Ramos (cell line): ENCODE measurements around the gene ZNF519.
"Not testable (repeated sequence)": the region's sequence is repeated elsewhere in the genome, so short reads cannot be mapped to it uniquely, and the experiment has no call there.

Source experiments
- in situ Hi-C: fragments of 300-500 bp; cut with MboI; formaldehyde crosslinking; loops from one replicate; pipeline ENCODE4 v1.14.3; 2022; ENCODE audit warnings: low sequenced_read_pairs; ENCODE audit not compliant: unreplicated experiment

Gene ZNF519

DNA sequence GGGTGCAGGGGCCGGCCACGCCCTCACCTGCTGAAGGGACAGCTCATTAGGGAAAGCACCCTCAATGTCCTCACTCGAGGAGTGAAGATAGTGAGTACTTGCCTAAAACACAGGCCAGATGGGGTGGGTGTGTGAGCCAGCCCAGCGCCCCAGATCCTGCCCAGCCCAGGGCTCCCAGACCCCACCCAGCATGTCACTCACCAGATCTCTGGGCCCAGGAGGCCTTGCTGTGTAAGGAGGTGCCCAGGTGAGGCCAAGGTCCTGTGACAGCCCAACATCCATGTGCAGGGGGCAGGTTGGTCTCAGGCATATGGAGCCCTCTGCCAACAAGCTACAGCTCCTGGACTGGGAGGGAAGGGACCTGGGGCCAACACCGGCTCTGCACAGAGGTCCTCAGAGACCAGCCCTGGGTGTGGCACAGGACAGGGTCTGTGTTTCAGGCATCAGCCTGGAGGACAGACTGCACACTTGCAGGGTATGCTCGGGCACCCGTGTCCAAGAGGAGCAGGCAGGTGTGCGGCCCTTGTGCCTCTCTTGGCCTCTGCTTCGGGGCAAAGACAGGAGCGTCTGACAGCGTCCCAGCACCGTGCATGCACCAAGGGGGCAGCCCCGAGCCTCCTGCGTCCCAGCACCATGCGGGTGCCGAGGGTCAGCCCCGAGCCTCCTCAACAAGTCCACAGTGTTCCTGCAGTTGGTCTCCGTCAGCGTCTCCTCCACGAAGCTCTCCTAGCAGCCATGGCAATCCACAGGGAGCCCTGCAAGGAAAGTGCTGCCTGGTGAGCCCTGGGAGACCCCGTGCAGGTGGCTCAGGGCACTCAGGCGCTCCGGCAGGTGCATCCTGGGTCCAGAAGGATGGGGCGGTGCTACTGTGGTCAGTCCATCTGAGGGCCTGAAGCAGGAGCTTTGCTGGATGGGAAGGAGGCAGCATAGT, 16.0 kb upstream of the ZNF519 start:
- in situ Hi-C loops, result not testable (repeated sequence)

DNA sequence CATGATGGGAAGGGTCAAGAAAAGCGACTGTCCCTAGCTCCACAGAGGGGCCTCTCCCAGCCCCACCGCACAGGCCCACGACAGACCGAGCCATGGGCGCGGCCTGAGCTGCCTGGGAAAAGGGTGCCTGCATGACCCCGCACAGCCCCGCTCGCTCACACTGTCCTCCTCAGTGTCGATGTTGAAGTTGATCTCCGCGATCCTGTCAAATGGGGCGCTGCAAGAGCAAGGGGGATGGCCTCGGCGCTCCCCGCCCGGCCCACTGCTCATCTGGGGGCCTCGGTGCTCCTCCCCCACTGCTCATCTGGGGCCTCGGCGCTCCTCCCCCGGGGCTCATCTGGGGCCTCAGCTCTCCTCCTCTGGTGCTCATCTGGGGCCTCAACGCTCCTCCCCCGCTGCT, 14.5 kb upstream of the ZNF519 start:
- in situ Hi-C loops, result not testable (repeated sequence)

DNA sequence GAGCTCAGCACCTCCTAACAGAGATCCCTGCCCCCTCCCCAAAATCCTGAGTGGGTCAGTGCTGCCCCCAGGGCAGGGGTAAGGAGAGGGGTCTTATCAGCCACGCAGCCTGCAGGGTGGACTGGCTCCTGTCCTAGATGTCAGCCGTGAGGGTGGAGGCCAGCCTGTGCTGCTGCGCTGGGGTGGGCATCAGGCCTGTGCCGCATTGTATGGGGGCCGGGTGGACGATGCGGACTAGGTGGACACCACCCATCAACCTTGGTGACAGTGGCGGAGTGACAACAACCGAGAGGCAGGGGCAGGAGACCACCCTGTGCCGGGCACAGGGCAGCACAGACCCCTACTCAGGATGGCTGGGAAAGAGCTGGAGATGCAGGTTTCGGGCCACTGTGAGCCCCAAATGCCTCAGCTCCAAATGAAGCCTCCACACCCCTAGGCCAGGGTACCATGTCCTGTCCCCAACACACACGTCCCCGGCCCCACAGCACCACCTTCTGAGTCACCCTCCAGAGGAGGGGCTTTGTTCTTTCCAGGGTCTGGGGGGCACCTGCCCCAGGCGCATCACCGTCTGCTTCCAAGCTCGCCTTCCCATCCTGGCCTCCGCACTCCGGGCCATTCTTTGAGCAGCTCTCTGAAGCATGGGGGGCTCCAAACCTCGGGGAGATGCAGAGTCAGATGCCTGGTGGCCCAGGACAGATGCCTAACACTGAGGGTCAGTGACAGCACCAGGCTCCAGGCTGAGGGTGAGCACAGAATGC, 13.5 kb upstream of the ZNF519 start:
- in situ Hi-C loops, result not testable (repeated sequence)

DNA sequence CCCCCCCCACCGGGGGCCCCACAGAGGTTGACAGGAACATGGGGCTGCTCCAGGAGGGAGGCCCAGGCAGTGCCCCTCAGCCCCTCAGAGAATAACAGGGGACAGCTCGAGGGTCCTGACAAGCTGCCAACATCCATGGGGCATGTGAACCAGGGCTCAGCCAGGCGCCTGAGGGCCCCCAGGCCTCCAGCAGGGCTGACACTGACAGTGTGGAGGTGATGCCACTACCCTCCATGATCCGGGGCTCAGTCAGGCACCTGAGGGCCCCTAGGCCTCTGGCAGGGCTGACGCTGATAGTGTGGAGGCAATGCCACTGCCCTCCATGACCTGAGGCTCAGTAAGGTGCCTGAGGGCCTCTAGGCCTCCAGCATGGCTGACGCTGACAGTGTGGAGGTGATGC, 12.8 kb upstream of the ZNF519 start:
- in situ Hi-C loops, result not testable (repeated sequence)

DNA sequence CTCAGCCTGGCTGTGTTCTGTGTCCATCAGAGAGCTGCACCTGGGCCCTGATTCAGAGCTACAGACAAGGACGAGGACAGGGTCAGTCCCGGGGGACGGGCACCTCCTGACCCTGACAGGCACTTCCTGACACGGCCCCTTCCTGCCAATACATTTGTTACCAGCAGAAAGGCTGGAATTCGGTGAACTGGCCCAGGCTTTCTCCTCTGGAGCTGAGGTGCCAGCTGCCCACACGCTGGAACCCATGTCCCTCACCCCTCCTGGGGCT, 12.3 kb upstream of the ZNF519 start:
- in situ Hi-C loops, result no loop called here

DNA sequence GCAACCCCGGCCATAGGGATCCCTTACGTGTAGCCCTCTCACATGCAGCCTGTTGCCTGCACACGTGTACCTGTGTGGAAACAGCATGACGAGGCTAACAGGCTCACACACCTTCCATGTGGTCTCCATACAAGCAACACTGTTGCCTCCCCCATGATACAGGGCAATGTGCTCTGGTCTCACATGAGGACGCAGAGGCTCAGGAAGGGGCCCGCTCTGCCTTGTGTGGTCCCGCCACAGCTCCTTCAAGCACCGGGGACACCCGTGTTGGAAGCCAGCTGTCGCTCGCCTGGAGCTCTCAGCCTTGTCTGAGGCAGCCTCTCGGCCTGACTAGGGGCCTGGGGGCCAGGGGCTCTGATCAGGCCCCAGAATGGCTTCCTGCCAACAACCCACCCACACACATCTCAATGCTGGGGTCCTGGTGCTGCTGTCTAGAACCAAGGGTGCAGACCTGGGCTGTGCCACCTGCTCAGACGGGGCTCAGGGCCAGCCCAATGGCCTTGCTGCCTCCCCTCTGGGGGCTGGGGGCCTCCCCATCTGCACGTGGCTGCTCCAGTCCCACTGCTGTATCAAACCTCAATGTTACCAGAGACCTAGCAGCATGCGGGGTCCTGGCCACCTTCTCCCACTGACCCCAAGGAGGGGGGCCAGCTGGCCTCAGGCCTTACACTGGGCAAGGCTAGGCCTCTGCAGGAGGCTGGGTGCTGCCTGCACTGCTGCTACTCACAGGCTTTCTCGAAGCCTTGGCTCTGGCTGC, 11.8 kb upstream of the ZNF519 start:
- in situ Hi-C loops, result not testable (repeated sequence)

DNA sequence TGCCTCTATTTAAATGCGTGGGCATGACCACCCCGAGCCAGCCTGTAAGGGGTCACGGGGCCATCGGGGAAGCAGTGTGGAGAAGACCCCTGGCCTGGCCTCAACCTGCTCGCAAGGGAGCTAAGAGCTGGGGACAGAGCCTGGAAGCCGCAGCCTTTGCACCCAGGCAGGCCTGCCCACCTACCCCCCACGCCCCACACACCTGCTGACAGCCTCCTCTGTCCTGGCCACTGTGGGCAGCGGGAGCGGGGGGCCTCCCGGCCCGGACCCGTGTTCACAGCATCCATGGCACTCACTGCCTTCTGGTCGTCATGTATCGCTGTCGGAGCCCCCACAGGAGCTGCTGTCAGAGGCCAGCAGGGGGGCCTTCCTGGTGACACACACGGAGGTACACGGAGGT, 11.2 kb upstream of the ZNF519 start:
- in situ Hi-C loops, result not testable (repeated sequence)

DNA sequence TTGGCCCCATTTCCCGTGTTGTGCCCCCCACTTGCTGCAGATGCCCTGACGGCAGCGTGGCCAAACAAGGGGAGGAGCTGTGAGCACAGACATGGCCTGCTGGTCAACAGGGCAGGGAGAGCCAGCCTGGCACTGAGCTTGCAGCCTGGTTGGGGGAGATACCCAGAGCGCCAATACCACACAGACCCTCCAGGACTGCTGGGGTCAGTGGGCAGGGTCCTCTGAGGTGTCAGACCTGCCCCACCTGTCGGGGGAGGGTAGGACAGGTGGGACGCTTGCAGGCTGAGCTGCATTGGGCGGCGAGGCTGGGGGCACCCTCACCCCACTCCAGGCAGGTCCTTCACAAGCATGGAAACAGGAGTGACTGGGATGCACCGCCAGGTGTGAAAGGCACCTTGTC, 9.9 kb upstream of the ZNF519 start:
- in situ Hi-C loops, result not testable (repeated sequence)

DNA sequence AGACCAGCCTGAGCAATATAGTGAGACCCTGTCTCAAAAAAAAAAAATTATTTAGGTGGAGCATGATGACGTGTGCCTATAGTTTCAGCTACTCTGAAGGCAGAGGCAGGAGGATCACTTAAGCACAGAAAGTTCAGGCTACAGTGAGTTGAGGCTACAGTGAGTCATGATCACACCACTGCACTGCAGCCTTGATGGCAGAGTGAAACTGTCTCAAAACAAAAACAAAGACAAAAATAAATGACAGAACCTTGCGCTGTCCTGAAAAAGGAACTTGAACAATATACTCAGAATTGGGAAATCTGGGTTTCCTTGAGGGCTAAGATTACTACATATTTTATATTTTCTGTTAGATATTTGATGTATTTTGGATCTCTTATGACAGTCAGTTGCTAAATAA, 7.3 kb upstream of the ZNF519 start:
- in situ Hi-C loops, result not testable (repeated sequence)

DNA sequence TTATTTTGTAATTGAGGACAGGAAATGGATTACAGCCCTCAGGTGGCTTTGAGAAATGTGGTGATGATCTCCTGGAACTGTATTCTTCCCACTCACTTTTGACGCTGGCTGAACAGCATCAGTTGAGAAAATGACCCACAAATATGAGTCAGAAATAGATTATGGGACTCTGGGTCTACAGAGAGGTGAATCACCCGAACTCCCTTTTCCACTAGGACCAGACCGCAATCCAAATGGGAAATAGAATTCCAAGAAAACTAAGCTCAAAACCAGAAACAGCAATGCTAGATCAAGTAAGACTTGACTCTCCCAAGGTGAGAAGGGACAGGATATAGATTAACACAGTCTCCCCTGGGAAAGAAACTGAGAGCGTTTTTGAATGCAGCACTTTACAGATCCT, 5.7 kb upstream of the ZNF519 start:
- in situ Hi-C loops, result not testable (repeated sequence)

DNA sequence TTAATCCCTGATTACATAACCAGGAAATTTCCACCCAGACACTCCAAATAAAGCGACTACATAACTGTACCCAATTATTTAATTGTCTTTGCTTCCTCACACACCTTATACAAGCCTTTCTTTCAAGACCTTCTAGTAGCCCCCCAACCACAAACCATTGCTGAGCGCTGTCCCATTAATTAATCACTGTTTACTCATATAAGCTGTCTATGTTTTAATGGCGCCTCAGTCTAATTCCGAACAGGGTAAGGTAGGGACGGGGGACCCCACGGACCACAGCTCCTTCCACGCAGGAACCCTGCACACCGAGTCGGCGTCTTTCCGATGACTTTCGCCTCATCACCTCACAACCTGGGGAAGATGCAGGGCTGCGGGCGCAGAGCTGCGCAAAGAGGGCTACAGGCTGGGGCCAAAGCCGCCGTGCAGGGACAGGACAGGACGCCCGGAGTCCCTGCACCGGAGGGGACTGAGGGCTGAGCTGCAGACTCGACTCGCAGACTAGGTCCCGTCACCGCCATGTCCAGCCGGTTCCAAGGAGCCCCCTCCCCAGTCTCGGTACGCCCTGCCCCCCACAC, 452 bp downstream of the ZNF519 start:
- in situ Hi-C loops, result not testable (repeated sequence)

DNA sequence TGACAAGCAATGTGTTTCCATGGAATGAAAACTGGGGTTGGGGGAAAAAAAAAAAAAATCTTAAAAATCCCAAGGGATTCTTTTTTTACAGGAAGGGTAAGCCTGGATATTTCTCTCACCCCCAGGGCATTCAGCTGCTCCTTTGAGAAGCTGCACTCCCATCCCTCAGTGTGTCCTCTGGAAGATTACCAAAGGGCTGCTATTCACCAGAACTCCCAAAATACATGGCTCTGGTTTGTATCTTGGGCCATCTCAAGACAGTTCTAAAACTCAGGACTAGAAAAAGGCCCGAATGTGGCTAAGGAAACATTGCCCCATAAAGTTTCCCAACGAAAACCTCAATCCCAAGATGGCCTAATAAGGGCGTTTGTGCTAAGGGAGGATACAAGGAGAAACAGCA, 1.4 kb downstream of the ZNF519 start:
- in situ Hi-C loops, result not testable (repeated sequence)

DNA sequence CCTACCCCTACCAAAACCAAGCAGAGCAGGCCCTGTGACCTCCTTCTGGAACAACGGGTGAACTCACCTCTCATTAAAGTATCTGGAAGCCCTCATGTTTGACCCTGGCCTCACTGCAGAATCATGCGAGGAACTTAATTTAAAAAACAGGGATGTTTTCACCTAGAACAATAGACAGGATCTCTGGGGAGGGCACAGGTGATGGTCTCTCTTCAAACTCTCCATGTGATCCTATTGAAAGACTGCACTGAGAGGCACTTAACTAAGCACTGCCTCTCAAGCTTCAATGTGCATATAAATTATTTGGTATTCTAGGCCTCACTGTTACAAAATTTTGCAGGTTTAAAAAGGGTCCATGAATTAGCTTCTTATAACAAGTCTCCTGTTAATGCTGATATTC, 7.5 kb downstream of the ZNF519 start:
- in situ Hi-C loops, result no loop called here

DNA sequence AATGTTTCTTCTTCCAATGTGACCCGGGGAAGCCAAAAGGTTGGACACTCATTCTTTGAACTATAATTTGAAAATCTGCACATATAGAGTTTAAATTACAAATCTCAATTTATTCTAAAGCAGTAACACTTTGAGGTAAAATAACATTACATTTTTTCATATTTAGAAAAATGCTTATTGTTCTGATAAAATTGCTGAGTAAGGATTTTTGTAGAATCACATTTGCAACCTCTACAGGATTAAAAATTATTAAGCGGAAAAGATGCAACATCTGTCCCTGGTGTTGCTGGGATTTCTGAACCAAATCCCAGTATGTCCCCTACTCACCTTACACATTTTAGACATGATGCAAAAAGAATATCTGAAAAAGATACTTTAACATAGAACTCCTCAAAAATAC, 10.1 kb downstream of the ZNF519 start:
- in situ Hi-C loops, result no loop called here

DNA sequence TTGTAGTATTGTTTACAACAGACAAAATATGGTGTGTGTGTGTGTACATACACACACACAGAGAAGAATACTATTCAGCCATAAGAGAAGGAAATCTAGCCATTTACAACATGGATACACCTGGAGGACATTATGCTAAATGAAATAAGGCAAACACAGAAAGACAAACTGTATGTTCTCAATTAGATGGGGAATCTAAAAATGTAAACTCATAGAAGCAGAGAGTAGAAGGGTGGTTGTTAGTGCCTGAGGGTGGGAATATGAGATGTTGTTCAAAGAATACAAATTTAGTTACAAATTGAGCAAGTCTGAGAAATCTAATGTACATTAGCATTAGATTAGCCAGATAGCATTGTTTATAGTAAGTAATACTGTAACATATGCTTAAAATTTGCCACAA, 11.3 kb downstream of the ZNF519 start:
- in situ Hi-C loops, result no loop called here

DNA sequence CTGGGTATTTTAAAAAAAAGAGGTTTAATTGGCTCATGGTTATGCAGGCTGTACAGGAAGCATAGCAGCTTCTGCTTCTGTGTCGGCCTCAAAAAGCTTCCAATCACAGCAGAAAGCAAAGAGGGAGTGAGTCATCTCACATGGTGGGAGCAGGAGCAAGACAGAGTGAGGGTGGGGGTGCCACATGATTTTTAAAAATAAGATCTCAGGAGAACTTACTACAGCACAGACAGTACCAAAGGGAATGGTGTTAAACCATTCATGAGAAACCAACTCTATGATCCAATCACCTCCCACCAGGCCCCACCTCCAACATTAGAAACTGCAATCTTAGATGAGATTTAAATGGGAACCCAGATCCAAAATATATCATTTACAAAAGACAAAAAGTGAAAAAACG, 14.6 kb downstream of the ZNF519 start:
- in situ Hi-C loops, result no loop called here

DNA sequence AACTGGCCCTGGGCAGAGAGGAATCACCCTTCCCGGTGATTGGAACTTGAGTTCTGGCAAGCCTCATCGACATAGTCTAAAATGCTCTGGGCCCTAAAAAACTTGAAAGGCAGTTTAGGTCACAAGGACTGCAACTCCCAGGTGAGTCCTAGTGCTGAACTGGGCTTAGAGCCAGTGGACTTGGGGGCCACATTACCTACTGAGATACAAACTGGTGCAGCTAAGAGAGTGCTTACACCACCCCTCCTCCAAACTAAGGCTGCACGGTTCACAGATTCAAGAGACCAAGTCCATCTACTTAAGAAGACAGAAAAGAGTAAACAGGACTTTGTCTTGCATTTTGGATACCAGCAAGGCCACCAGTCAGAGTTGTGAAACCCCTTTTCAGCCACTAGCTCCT, 25.3 kb downstream of the ZNF519 start:
- in situ Hi-C loops, result no loop called here

DNA sequence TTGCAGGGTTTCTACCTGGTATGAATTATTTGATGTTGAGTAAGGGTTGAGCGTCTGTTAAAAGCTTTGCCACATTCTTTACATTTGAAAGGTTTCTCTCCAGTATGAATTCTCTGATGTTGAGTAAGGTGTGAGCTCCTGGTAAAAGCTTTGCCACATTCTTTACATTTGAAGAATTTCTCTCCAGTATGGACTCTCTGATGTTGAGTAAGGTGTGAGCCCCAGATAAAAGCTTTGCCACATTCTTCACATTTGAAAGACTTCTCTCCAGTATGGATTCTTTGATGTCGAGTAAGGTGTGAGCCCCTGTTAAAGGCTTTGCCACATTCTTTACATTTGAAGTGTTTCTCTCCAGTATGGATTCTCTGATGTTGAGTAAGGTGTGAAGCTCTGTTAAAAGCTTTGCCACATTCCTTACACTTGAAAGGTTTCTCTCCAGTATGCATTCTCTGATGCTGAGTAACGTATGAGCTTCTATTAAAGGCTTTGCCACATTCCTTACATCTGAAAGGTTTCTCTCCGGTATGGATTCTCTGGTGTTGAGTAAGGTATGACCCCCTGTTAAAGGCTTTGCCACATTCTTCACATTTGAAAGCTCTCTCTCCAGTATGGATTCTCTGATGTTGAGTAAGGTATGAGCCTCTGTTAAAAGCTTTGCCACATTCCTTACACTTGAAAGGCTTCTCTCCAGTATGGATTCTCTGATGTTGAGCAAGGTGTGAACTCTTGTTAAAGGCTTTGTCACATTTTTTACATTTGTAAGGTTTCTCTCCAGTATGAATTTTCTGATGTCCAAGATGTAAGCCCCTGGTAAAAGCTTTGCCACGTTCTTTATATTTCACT, 27.1 kb downstream of the ZNF519 start:
- in situ Hi-C loops, result no loop called here

DNA sequence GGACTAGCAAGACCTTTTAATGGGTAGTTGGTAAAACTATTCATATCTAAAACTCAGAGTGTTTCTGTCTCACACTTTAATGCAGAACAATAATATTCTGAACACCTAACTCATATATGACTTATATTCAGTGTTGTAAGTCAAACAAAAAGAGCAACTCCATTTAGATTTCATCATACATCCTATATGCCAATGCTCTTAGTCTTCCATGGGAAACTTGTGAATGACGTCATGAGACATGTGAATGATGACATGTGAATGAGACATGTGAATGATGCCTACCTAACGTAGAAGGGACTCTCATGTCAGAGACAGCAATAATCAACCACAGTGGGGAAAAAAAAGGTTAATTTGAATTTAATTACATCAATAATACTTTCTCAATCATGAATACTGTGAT, 28.0 kb downstream of the ZNF519 start:
- in situ Hi-C loops, result no loop called here
